ENCODE results near the gene ATXN2.

The ATXN2 gene

GRCh38 chr12:111434680-111435338 lies 164.3 kb downstream of the ATXN2 start:
- H2AFZ ChIP-seq (ENCODE audit: low read length) = no peak overlapping the region
- peaks cover 23% of the 10 kb centered on the region for H3K4me1 ChIP-seq (ENCODE audit: insufficient read depth, low read length, severe bottlenecking)
- H4K20me1 ChIP-seq (ENCODE audit: insufficient read depth, low read length) = no peaks in the 10 kb centered on the region
- no peaks in the 10 kb centered on the region for H3K9me2 ChIP-seq (ENCODE audit: low read depth, low read length)
- no peak overlapping the region for H3K9ac ChIP-seq (ENCODE audit: low read length)
- H3K79me2 ChIP-seq (ENCODE audit: insufficient read depth, low read length) = no peaks in the 10 kb centered on the region
- TF ChIP-seq, protein P1, sequence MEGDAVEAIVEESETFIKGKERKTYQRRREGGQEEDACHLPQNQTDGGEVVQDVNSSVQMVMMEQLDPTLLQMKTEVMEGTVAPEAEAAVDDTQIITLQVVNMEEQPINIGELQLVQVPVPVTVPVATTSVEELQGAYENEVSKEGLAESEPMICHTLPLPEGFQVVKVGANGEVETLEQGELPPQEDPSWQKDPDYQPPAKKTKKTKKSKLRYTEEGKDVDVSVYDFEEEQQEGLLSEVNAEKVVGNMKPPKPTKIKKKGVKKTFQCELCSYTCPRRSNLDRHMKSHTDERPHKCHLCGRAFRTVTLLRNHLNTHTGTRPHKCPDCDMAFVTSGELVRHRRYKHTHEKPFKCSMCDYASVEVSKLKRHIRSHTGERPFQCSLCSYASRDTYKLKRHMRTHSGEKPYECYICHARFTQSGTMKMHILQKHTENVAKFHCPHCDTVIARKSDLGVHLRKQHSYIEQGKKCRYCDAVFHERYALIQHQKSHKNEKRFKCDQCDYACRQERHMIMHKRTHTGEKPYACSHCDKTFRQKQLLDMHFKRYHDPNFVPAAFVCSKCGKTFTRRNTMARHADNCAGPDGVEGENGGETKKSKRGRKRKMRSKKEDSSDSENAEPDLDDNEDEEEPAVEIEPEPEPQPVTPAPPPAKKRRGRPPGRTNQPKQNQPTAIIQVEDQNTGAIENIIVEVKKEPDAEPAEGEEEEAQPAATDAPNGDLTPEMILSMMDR (IDR thresholded peaks at IDR 0.05; ENCODE audit: low read length) = no peak
- TF ChIP-seq EZH2 (IDR thresholded peaks at IDR 0.05; ENCODE audit: borderline replicate concordance, low read length) = no peak
- no peaks in the 10 kb centered on the region for H3K9me3 ChIP-seq (ENCODE audit: low read length)
- no peaks in the 10 kb centered on the region; the same call in 1 of the 2 replicates for H3K36me3 ChIP-seq (ENCODE audit: insufficient read depth, low read length)
- no peak overlapping the region for H3K27ac ChIP-seq (ENCODE audit: low read depth, low read length, poor library complexity, severe bottlenecking)
- no peaks in the 10 kb centered on the region for H3K27me3 ChIP-seq (ENCODE audit: insufficient read depth, low read length)
- H3K4me2 ChIP-seq (ENCODE audit: low read length) = peak overlapping the region; percentile 17; the same call in 1 of the 2 replicates
- H3F3A ChIP-seq (ENCODE audit: insufficient read depth, low read length) = no peaks in the 10 kb centered on the region
- no peak overlapping the region for H3K4me3 ChIP-seq (ENCODE audit: low read depth, low read length, poor library complexity, severe bottlenecking)

DNA sequence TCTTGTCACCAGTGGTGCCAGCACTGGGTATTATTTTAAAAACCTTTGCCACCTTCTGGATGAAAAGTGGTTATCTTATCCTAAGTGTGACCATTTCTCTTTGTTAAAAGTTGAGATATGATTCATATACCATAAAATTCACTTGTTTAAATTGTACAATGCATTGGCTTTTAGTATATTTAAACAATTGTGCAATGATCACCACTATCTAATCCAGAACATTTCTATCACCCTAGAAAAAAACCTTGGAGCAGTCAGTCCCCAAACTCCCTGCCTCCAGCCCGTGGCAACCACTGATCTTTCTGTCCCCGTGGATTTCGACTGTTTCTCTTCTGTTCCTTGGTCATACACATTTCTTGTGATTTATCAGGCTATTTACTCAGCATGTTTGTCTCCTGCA lies 165.1 kb downstream of the ATXN2 start:
- Histone ChIP-seq H4K20me1 (ENCODE audit: insufficient read depth, low read length) (no peaks in the 10 kb centered on the region), H3K4me3 (ENCODE audit: low read depth, low read length, poor library complexity, severe bottlenecking) (no peak overlapping the region), H3K27me3 (ENCODE audit: insufficient read depth, low read length) (no peaks in the 10 kb centered on the region), H3K79me2 (ENCODE audit: insufficient read depth, low read length) (no peaks in the 10 kb centered on the region), H3F3A (ENCODE audit: insufficient read depth, low read length) (no peaks in the 10 kb centered on the region), H3K9me3 (ENCODE audit: low read length) (no peaks in the 10 kb centered on the region), H2AFZ (ENCODE audit: low read length) (no peak overlapping the region), H3K4me1 (ENCODE audit: insufficient read depth, low read length, severe bottlenecking) (peaks cover 23% of the 10 kb centered on the region), H3K4me2 (ENCODE audit: low read length) (0 out of 2 replicates have a peak overlapping the region, but pooled peaks have one; percentile 17), H3K9me2 (ENCODE audit: low read depth, low read length) (no peaks in the 10 kb centered on the region), H3K9ac (ENCODE audit: low read length) (no peak overlapping the region), H3K27ac (ENCODE audit: low read depth, low read length, poor library complexity, severe bottlenecking) (no peak overlapping the region), H3K36me3 (ENCODE audit: insufficient read depth, low read length) (no peaks in the 10 kb centered on the region; the same call in 1 of the 2 replicates)
- TF ChIP-seq, protein P1 (IDR thresholded peaks at IDR 0.05; ENCODE audit: low read length) = no peak
- no peak for TF ChIP-seq EZH2 (IDR thresholded peaks at IDR 0.05; ENCODE audit: borderline replicate concordance, low read length)

DNA sequence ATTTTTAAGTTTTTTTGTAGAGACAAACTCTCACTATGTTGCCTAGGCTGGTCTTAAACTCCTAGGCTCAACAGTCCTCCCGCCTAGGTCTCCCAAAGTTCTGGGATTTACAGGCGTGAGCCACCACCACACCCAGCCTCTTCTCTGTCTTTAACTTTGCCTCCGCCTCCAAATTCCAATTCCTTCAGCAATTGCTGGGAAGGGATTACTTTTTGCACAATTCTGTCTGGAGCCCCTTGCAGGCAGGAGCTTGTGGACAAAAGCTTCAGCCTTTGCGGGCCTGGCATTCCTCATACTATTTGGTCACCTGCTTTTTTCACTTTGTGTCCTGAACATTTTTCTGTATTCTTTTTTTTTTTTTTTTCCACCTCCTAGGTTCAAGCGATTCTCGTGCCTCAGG lies 167.3 kb downstream of the ATXN2 start:
- H3K4me1 ChIP-seq (ENCODE audit: insufficient read depth, low read length, severe bottlenecking) = peaks cover 16% of the 10 kb centered on the region
- no peaks in the 10 kb centered on the region for H4K20me1 ChIP-seq (ENCODE audit: insufficient read depth, low read length)
- no peaks in the 10 kb centered on the region; the same call in 1 of the 2 replicates for H3K36me3 ChIP-seq (ENCODE audit: insufficient read depth, low read length)
- no peak overlapping the region for H3K4me2 ChIP-seq (ENCODE audit: low read length)
- H3K9me2 ChIP-seq (ENCODE audit: low read depth, low read length) = no peaks in the 10 kb centered on the region
- no peaks in the 10 kb centered on the region for H3K9me3 ChIP-seq (ENCODE audit: low read length)
- no peak overlapping the region for H3K27ac ChIP-seq (ENCODE audit: low read depth, low read length, poor library complexity, severe bottlenecking)
- TF ChIP-seq, protein P1 (IDR thresholded peaks at IDR 0.05; ENCODE audit: low read length) = no peak
- TF ChIP-seq EZH2 (IDR thresholded peaks at IDR 0.05; ENCODE audit: borderline replicate concordance, low read length) = no peak
- H3F3A ChIP-seq (ENCODE audit: insufficient read depth, low read length) = no peaks in the 10 kb centered on the region
- no peaks in the 10 kb centered on the region for H3K27me3 ChIP-seq (ENCODE audit: insufficient read depth, low read length)
- no peak overlapping the region for H3K4me3 ChIP-seq (ENCODE audit: low read depth, low read length, poor library complexity, severe bottlenecking)
- H3K9ac ChIP-seq (ENCODE audit: low read length) = no peak overlapping the region
- H2AFZ ChIP-seq (ENCODE audit: low read length) = no peak overlapping the region
- no peaks in the 10 kb centered on the region for H3K79me2 ChIP-seq (ENCODE audit: insufficient read depth, low read length)
